Activated B cell treated with CpG ODN at 0.5 μM for 24 hours (primary cell): ENCODE measurements around the gene MYLIP. TPM values are rescaled to one million over a fixed set of nuclear protein-coding genes. Genes with fewer than 3 reads are reported as not detected.

Experiments
- ATAC-seq: fragments of 200-7000 bp; cut with Tn5 transposase; one replicate; pipeline ENCODE4 v1.10.0; 2021; ENCODE audit warnings: low read depth, mild to moderate bottlenecking, moderate library complexity
- CTCF ChIA-PET: fragments of 350-600 bp; sonication (Branson Sonifier 250); formaldehyde crosslinking; loops from one replicate; lab custom pipeline; 2021; ENCODE audit warnings: antibody characterized with exemption; lab: Charles Lee
- POLR2A ChIA-PET: fragments of 350-600 bp; sonication (Branson Sonifier 250); formaldehyde crosslinking; loops from one replicate; lab custom pipeline; 2021; ENCODE audit warnings: antibody characterized with exemption; lab: Charles Lee
- DNase-seq: peaks from one replicate; pipeline ENCODE4 v3.0.0; 2022
- H3K27ac Mint-ChIP-seq: one replicate; pipeline ENCODE4 v1.8.0; 2020; ENCODE audit warnings: mixed read lengths
- H3K27me3 Mint-ChIP-seq: one replicate; pipeline ENCODE4 v1.8.0; 2021; ENCODE audit warnings: mixed read lengths
- H3K36me3 Mint-ChIP-seq: one replicate; pipeline ENCODE4 v1.8.0; 2021; ENCODE audit warnings: low read depth, mixed read lengths
- H3K4me1 Mint-ChIP-seq: one replicate; pipeline ENCODE4 v1.8.0; 2021; ENCODE audit warnings: mixed read lengths
- H3K4me3 Mint-ChIP-seq: one replicate; pipeline ENCODE4 v1.8.0; 2020; ENCODE audit warnings: mild to moderate bottlenecking, mixed read lengths
- H3K9me3 Mint-ChIP-seq: one replicate; pipeline ENCODE4 v1.8.0; 2020; ENCODE audit warnings: mixed read lengths
- CTCF ChIP-seq: fragments of 200-600 bp; IDR thresholded peaks from one replicate; pipeline ENCODE4 v1.8.0; 2022; ENCODE audit warnings: antibody characterized with exemption, mild to moderate bottlenecking
- intact Hi-C: fragments of 100-400 bp; cut with micrococcal nuclease; formaldehyde crosslinking; loops from one replicate; pipeline ENCODE4 v1.15.1; 2024
- total RNA-seq: library from RNA; stranded (reverse); gene quantifications from 2 replicates; pipeline ENCODE4 v1.2.3, GENCODE V29; 2022

The MYLIP gene
- total RNA-seq, 1 donor from 2014 or later: 10.3 TPM

GRCh38 chr6:16136621-16137450 is 8.0 kb downstream of the MYLIP start:
- DNase-seq (no peak), ATAC-seq (peak; percentile 69)
- Mint-ChIP-seq H3K27me3 (no peaks in the 10 kb centered on the region), H3K9me3 (peaks cover 1% of the 10 kb centered on the region), H3K27ac (peak overlapping the region; percentile 65), H3K36me3 (peaks cover 69% of the 10 kb centered on the region), H3K4me1 (peaks cover 72% of the 10 kb centered on the region), H3K4me3 (peak overlapping the region; percentile 48)
- CTCF ChIA-PET: interaction anchor here (0.8 to 2.6 kb wide), 5 partner anchors 9 to 445 kb away, joined by 3 to 9 read pairs (median 7); partner anchors contain the start of gene MYLIP
- TF ChIP-seq CTCF: no peak
- intact Hi-C loops: no loop called here
- POLR2A ChIA-PET: interaction anchor here (0.6 to 2.4 kb wide), 3 partner anchors 8 to 474 kb away, joined by 4 to 8 read pairs (median 4); partner anchors contain the start of genes DTNBP1 and MYLIP

- Mint-ChIP-seq H3K9me3 (peaks cover 2% of the 10 kb centered on the region), H3K36me3 (peaks cover 73% of the 10 kb centered on the region), H3K27me3 (no peaks in the 10 kb centered on the region), H3K27ac (no peak overlapping the region), H3K4me3 (no peak overlapping the region), H3K4me1 (peaks cover 66% of the 10 kb centered on the region)
- TF ChIP-seq CTCF: no peak
- no peak for ATAC-seq
- POLR2A ChIA-PET: interaction anchor here (0.6 to 2.4 kb wide), 4 partner anchors 8 to 474 kb away, joined by 4 to 8 read pairs (median 4); partner anchors contain the start of genes DTNBP1 and MYLIP
- CTCF ChIA-PET: interaction anchor here (0.8 to 2.6 kb wide), 4 partner anchors 9 to 446 kb away, joined by 3 to 9 read pairs (median 7); partner anchors contain the start of gene MYLIP
- intact Hi-C loops: no loop called here
- no peak for DNase-seq
Observed at GRCh38 chr6:16137451-16137801, 8.5 kb downstream of the MYLIP start.

DNA sequence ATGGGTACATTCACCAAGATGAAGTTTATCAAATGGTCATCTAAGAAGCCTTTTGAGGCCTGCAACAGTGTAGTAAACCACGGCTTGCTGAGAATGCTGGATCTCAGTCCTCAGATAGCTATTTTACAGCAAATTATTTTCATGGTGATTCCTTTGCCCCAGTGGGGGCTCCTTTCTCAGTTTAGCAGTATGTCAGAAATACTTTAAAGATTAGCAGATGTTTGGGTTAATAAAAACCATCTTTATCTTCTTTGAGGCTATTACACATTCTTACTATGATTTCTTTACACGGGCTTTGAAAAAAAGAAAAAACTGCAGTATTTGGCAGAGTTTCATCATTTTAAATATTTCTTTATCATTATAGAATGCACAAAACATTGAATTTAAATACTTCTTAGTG is 10.7 kb downstream of the MYLIP start:
- Mint-ChIP-seq H3K27me3 (no peaks in the 10 kb centered on the region), H3K27ac (no peak overlapping the region), H3K9me3 (peaks cover 2% of the 10 kb centered on the region), H3K4me3 (no peak overlapping the region), H3K4me1 (peaks cover 45% of the 10 kb centered on the region), H3K36me3 (peaks cover 79% of the 10 kb centered on the region)
- CTCF ChIA-PET: no interaction called here
- no peak for TF ChIP-seq CTCF
- ATAC-seq (no peak), DNase-seq (no peak)
- intact Hi-C loops: no loop called here
- POLR2A ChIA-PET: interaction anchor here (0.6 kb wide), 1 partner anchor 11 kb away, joined by 6 read pairs; no protein-coding TSS in a partner anchor

GRCh38 chr6:16140607-16141006 is 11.7 kb downstream of the MYLIP start:
- intact Hi-C loops: no loop called here
- DNase-seq (no peak), ATAC-seq (no peak)
- Mint-ChIP-seq H3K36me3 (peaks cover 85% of the 10 kb centered on the region), H3K4me3 (no peak overlapping the region), H3K9me3 (peaks cover 2% of the 10 kb centered on the region), H3K27me3 (no peaks in the 10 kb centered on the region), H3K27ac (no peak overlapping the region), H3K4me1 (peaks cover 36% of the 10 kb centered on the region)
- ChIA-PET CTCF (no interaction called here), POLR2A (no interaction called here)
- no peak for TF ChIP-seq CTCF

- no peaks in the 10 kb centered on the region for H3K27me3 Mint-ChIP-seq
- no peak for TF ChIP-seq CTCF
- peaks cover 2% of the 10 kb centered on the region for H3K9me3 Mint-ChIP-seq
- ChIA-PET CTCF (no interaction called here), POLR2A (no interaction called here)
- H3K27ac Mint-ChIP-seq: no peak overlapping the region
- ATAC-seq (no peak), DNase-seq (no peak)
- intact Hi-C loops: no loop called here
- peaks cover 29% of the 10 kb centered on the region for H3K4me1 Mint-ChIP-seq
- H3K36me3 Mint-ChIP-seq: peaks cover 90% of the 10 kb centered on the region
- H3K4me3 Mint-ChIP-seq: no peak overlapping the region
Observed at GRCh38 chr6:16141514-16141913, 12.6 kb downstream of the MYLIP start.
